Esophagus squamous epithelium (tissue), 4 donors: Measurements from ENCODE around the gene SLC44A1.

Experiments
- POLR2A ChIP-seq, 4 donors: fragments of 450-650 bp; IDR thresholded peaks; one replicate each; pipeline ENCODE4 v1.6.1; 2017; ENCODE audit warnings: antibody characterized with exemption in 4 of 4, mild to moderate bottlenecking in 4 of 4, moderate library complexity in 3 of 4
- TF ChIP-seq, protein P1 (sequence below), 6 experiments: fragments of 450-650 bp in 4 of 6; fragments of 200-600 bp in 2 of 6; sonication (generic) in 2 of 6; IDR thresholded peaks; one replicate each; pipeline ENCODE4 v1.5.1; 2016 to 2019; ENCODE audit warnings: antibody characterized with exemption in 6 of 6, mild to moderate bottlenecking in 4 of 6, moderate library complexity in 4 of 6

DNA sequence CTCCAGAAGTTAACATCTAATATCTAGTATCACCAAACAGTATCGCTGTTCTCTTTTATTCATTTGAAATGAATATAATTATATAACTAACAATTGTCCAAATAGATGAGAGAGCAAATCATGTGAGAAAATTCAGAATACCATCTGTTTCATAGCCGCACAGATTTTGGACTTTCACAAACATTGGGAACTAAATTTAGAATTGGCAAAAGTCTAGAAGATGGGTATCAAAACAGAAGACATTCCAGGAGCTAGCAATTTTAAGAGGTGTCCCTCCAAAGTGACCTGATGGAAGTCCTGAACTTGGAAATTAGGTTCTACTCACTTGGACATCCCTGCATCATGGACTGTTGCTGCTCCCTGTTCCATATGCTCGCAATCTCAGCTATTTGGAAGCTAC lies 146.4 kb downstream of the SLC44A1 start:
- no peak for TF ChIP-seq POLR2A (IDR thresholded peaks at IDR 0.05)
- TF ChIP-seq, protein P1, sequence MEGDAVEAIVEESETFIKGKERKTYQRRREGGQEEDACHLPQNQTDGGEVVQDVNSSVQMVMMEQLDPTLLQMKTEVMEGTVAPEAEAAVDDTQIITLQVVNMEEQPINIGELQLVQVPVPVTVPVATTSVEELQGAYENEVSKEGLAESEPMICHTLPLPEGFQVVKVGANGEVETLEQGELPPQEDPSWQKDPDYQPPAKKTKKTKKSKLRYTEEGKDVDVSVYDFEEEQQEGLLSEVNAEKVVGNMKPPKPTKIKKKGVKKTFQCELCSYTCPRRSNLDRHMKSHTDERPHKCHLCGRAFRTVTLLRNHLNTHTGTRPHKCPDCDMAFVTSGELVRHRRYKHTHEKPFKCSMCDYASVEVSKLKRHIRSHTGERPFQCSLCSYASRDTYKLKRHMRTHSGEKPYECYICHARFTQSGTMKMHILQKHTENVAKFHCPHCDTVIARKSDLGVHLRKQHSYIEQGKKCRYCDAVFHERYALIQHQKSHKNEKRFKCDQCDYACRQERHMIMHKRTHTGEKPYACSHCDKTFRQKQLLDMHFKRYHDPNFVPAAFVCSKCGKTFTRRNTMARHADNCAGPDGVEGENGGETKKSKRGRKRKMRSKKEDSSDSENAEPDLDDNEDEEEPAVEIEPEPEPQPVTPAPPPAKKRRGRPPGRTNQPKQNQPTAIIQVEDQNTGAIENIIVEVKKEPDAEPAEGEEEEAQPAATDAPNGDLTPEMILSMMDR (IDR thresholded peaks at IDR 0.05) = no peak
